NB4 (cell line): Measurements from ENCODE around the gene PAMR1.

Experiments used
- MYC ChIP-seq: IDR thresholded peaks from 2 replicates; pipeline ENCODE4 v1.6.1; 2011; ENCODE audit warnings: low read depth, low read length
- POLR2A ChIP-seq: IDR thresholded peaks from 2 replicates; pipeline ENCODE4 v1.6.1; 2011; ENCODE audit warnings: mild to moderate bottlenecking; ENCODE audit not compliant: insufficient read length; ENCODE audit errors: extremely low read depth
- TF ChIP-seq, protein P1 (sequence below): IDR thresholded peaks from one replicate; pipeline ENCODE4 v1.5.1; 2012; ENCODE audit warnings: low read depth, low read length

DNA sequence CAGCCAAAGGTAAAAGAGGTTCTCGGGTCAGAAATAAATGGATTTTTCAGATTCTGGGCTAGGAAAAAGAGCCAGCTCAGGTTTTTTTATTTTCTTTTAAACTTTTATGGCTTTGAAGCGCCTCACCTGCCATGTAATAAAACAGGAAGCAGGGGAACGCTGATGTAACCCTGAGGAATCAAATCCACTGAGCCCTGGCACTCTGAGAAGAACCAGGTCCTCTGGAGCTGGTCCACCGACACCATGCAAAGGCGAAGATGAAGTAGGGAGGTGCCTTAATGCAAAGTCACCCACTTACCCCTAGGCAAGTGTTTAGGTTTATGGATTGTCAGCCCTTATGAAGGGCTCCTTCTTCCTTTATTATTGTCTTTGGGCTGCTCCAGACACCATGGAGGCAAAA is 1.6 kb downstream of the PAMR1 start:
- TF ChIP-seq, protein P1, sequence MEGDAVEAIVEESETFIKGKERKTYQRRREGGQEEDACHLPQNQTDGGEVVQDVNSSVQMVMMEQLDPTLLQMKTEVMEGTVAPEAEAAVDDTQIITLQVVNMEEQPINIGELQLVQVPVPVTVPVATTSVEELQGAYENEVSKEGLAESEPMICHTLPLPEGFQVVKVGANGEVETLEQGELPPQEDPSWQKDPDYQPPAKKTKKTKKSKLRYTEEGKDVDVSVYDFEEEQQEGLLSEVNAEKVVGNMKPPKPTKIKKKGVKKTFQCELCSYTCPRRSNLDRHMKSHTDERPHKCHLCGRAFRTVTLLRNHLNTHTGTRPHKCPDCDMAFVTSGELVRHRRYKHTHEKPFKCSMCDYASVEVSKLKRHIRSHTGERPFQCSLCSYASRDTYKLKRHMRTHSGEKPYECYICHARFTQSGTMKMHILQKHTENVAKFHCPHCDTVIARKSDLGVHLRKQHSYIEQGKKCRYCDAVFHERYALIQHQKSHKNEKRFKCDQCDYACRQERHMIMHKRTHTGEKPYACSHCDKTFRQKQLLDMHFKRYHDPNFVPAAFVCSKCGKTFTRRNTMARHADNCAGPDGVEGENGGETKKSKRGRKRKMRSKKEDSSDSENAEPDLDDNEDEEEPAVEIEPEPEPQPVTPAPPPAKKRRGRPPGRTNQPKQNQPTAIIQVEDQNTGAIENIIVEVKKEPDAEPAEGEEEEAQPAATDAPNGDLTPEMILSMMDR: no peak
- TF ChIP-seq MYC: no peak
- TF ChIP-seq POLR2A: no peak
